Stimulated activated CD8-positive, alpha-beta memory T cell treated with anti-CD3 and anti-CD28 coated beads, Interleukin-7, amount 100 ng/mL, for 1 hour (primary cell): ENCODE data around the gene PRKAG3.

Source experiments
- DNase-seq, 2 donors: peaks; one replicate each; pipeline ENCODE4 v3.0.0-alpha.2; 2020; ENCODE audit warnings: low read depth in 2 of 2

PRKAG3 gene

DNA sequence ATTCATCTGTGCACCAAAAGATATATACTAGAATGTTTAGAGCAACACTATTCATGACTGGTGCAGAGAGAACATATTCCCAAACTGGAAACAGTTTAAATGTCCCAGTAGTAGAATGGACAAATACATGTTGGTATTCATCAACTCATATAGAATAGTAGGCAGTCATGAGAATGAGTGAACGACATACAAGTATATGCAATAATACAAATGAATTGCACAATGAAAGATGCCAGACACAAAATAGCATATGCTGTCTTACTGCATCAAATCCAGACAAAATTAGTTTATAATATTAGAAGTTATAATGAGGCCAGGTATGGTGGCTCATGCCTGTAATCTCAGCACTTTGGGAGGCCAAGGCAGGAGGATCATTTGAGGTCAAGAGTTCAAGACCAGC lies 8.3 kb upstream of the PRKAG3 start:
- DNase-seq = no peak

DNA sequence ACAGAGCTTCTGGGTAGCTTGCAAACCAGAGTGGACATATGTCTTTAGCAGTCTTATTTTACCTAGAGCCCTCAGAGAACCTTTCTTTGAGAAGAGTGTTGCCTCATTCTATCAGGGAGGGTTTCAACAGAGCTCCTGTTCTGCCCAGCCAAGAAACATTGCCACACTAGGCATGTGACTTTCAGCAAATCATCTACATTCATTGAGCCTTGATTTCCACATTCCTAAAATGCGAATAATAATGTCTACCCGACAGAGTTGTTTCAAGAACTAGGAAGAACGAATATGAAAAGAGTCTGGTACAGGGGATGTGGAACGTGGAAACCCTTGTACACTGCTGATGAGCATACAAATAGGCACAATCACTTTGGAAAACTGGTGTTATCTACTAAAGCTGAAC lies 7.8 kb upstream of the PRKAG3 start:
- no peak for DNase-seq

DNA sequence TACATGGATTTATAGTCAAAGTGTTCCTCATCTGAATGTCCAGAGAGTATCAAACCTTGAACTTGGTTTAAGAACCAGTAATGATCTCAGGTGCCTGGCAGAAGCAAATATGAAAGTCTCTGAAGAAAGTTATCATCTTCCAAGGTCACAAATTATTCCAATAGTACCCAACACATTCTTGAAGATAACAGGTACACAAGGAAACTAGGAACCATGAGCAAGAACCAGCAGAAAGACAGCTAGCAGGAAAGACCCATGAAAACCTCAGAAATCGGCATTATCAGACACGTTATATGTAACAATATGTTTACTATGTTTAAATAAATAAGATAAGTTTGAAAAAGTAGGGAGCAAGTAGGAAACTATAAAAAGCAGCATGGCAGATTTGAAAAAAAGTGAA lies 5.9 kb upstream of the PRKAG3 start:
- no peak for DNase-seq

DNA sequence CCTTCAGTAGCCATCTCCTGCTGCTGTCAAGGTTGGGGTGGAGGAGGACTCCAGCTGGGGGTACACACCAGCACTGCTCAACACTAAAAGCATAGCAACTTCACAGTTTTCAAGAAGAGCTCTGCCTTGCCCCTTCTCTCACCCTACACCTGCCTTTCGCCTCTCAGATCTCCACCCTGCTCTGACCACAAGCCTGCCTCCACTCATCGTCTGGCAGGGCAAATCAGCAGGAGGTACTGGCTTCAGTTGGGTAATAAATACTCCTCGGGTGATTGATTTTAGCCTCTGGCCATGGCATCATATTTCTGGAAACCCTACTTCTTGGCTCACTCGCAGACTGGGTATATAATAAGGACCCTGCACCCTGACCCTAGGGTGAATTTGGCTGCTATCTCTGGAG lies 3.1 kb upstream of the PRKAG3 start:
- no peak for DNase-seq

DNA sequence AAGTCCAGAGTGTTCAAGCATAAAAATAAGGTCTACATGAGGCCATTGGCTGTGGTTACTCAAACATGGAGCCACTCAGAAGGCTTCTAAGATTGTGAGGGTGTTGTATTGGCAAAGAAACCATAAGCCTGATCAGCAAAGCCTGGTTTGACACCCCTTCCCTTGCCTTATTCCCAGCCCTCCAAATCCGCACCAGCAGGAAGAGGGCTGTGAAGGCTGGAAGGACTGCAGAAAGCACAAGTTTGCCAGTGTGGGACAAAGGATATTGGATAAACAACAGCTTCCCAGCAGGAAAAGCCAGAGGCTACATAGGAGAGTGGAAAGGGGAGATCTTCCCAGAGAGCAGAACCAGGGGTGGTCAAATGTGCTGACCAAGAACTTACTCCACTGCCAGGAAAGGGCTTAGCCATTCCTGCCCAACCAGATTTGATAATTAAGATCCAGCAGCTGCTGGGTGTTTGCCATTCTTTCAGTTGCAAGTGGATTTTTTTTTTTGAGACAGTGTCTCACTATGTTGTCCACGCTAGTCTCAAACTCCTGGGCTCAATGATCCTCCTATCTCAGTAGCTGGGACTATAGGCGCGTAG lies 1.5 kb upstream of the PRKAG3 start:
- DNase-seq = no peak

DNA sequence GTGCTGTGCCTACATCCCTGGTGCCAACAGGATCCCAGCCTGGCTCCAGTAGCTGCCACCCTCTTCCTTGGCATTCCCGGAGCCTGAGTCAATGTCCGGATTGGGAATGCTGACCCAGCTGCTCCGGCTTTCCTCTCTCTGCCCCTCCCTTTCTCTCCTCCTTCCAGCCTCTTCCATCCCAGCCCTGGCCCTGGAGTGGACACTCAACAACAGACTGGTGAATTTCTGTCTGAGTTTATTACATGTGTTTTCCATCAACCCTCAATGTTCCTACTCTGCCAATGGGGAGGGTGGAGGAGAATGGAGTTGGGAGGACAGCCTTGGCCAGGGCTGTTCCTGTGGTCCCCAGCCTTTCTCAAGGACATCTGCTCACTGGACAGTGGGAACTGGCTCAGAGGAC lies 917 bp upstream of the PRKAG3 start:
- DNase-seq = no peak

DNA sequence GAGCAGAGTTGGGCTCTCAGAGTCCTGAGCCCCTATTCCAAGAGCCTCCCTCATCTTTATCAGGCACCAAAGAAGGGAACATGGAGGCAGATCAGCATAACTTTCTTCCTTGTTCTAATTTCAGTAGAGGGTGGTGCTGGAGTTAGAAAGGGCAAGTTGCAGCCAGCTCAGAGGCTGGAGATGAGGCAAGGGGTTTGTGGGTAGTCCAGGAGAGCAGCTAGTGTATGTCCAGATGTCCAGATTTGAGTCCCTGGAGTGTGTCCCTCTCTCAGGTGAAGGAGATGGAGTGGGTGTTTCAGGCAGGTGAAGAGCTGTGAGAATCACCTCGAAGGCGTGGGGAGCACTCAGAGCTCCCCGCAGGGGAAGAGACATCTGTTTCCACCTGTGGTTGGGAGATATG lies 478 bp upstream of the PRKAG3 start:
- DNase-seq = no peak

DNA sequence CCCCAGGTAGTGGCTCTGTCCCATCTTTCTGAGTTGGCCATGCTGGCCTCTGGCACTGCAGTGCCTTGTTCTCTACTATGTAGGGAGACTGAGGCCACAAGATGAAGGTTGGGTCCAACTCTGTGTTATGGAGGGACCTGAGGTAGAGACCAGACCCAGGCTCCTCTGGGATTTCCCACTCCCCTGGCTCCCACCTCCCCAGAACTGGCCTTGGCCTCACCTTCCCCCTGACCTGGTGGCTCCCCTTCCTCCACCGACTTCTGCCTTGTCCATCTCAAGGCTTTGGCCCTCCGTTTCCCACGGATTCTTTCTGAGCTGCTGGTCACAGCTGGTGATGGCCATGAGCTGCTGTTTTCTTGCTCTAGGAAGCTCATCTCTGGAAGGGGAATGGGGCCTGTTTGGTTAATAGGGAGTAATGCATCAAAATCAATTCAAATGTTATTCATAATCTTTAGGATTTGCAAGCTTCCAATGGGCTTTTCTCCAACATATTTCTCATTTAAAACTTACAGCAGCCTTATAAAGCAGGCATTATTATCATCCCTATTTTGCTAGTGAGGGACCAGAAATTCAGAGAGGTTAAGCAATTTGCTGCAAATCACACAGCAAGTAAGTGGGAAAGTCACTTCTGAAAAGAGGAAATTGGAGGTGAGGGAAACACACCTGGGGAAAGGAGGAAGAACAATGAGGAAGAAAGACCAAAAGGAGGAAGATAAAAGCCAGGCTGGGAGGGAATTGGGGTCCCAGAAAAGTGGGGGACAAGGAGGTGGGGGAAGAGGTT lies 887 bp downstream of the PRKAG3 start:
- no peak for DNase-seq

DNA sequence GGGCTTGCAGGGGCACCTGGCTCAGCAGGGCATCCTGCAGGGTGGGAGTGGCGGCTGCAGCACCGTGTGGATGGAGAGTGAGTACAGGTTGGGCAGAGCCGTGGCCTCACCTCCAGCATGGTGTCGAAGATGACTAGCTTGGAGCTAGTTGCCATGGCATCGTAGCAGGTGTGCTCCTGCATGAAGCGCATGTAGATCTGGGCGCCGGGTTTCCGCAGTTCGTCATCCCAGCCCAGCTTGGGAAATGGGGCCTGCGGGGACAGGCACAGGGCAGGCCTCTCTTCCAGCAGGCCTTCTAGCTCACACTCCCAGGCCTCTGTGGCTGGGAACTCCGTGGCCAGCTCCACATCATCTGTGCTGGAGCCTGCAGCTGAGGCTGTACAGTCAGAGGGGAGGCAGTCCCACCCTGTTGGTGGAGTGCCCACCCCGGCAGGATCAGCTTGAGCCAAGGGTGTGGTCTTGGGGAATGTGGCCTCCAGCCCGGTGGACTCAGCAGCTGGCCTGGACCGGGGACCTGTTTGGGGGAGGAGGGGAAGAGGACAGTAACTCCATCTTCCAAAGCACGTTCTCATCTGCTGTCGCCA lies 1.6 kb downstream of the PRKAG3 start:
- no peak for DNase-seq

DNA sequence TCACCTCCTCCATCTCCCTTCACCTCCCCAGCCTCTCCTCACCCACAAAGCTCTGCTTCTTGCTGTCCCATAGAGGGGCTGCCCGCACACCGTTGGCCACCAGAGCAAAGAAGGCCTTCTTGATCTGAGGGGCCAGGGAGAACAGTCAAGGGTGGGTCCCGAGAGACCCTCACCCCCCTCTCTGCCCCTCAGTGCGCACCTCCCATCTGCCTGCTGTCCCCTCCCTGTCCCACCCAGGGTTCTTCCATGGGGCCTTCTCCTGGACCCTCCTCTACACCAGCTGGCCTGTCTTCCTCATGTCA lies 3.2 kb downstream of the PRKAG3 start:
- no peak for DNase-seq

DNA sequence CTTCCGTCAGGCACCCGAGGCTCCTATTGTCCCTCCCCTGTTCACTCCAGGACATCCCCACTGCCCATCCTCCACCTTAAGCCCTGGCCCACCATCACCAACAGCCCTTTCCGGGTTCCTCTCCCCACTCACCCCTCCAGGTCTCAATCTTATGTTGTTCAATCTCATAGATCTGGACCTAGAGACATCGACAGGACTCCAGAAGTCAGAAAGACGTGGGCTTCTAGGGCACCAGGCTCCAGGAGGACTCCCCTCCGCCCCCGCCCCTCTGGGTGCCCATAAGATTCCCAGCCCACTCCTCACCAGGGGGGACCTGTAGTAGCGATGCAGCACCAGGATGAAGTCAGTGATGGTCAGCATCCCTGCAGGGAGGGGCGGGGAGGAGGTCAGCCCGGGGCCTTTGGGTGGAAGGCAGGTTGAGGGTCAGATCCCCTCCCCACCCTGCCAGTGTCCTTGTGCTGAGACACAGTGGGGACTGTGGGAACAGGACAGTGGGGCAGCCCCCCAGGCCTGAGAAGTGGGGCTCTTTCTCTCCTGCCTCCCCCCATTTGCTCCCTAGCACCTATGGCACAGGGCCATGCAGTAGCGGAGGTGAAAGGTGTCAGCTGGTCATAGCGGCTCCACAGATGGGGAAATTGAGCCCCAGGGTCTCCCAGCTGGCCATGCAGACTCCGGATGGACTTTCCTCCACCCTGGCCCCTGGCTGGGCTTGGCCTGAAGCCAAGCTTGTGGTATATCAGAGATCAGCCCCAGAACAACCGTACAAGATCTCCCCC lies 3.7 kb downstream of the PRKAG3 start:
- no peak for DNase-seq

DNA sequence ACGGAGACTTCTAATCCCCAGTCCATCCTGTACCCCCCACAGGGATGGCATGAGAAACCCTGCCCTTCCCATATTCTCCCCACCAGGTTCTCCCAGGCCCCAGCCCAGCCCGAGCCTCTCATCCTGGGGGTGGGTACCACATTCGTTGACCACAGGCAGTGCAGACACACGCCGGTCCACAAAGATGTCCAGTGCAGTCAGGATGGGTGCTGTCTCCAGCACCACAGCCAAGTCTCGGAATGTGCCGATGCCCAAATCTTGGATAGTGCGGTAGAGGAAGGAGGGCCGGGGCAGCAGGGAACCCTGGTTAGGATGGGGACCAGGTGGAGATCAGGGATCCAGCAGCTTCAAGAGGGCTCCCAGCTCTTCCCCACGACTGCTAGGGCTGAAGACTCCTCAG lies 4.8 kb downstream of the PRKAG3 start:
- DNase-seq = no peak

DNA sequence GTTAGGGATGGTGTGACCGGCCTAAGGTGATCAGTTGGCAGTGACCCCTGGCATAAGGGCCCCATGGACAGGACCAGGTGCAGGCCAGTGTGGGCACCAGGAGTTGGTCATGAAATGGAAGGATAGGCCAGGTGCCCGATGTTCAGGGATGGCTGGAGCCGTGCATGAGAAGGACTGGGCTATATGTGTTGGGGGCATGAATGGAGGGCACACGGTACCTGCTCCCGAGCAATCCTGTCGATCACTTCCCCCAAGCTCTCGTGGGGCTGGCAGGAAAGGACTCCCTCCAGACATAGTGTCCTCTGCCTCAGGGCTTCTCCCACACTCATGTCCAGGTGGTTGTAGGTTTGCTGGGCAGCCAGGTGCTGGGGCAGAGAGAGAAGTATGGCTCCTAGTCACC lies 7.6 kb downstream of the PRKAG3 start:
- no peak for DNase-seq

DNA sequence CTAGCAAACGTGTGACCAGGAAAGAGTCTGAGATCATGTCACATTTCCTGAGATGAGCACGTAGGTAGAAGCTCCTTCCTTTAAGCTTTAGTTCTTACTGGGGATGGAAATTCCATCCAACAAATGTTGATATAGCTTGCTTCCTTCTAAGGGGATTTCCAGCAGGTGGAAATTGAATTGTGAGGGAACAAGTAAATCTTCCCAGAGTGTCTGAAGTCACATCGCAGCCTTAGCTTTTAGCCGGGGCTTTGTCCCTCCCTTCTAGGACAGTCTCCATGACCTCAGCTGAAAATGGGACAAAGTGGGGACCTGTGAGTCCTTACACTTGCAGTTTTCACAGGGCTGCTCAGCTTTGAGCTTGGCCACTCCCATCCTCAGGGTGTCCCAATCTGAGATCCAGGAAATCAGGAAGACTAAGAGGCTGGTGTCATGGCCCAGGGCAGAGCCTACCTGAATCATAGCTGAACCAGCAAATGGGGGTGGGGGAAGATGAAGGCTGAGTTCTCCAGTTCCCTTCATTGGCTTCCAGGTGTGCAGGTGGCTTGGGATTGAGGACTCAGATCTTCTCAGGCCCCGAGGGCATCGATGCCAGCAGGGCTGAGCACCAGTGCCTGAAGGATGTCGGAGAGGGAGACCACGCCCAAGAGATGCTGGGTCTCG lies 8.3 kb downstream of the PRKAG3 start:
- no peak for DNase-seq

DNA sequence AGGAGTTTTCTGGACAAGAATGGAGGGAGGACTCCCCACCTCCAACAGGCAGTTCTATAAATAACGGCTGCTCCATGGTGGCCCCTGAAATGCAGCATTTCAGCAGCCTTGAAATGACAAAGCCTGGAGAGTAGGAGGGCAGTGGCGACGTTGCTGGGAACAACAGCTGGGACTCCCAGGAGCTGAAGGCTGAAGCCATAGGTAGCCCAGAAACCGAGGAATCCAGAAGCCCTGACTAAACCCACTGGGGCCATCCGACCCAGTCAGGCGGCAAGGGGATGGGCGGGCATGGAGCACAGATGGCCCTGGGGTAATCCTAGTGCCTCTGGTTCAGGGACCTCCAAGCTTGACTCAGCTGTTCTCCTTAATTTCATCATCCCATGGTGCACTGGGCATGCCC lies 9.0 kb downstream of the PRKAG3 start:
- DNase-seq = no peak

DNA sequence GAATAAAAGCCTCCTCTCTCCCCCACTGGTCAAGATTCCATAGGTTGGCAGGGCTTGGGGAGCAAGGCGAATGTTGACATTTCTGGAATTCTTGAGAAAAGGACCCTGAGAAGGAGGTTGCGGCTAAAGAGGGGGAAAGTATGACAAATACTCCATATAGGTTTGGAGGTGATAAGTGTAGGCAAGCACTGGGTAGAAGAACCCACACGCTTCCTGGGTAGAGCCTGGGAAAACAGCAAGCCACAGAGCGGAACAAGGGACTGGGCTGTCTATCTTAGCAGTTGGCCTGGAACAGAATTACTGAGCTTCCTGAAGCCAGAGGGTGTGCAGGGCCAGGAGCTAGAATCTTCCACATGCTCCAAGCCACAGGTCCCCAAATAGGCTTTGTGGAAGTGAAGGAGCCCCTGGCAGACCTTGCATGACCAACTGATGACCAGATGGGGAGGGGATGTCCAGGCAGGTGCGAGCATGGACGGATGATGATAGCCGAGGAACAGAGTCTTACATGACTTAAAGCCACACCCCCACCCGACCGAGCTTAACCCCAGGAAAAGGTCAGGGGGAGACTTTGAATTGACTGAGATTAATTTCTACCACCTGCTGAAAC lies 9.9 kb downstream of the PRKAG3 start:
- no peak for DNase-seq

DNA sequence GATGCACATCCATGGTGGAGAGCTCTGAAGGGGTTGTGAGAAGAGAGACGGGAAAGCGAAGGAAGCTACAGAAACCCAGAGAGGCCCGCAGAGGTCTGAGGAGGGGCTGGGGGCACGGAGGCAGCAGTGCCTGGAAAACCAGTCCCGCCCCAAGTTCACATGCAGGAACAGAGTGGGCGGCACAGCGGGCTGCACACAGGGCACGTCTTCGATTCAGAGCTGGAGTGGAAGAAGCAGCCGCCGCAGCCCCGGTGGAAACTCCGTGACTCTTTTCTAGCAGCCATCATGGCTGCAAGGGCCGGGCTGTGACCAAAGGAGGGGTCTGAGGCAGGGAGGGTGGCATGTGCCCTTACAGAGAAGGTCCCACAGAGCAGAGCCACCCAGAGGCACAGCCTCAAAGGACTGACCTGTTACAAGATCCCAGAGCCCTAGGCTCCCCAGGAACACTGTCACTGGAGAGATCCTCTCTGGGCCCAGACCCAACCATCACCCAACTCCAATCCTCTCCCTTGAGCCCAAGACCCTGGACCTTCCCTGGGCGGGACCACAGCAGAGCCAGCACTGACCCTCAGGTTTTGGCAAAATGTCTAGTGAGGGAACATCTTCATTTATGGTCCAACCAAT lies 10.7 kb downstream of the PRKAG3 start:
- DNase-seq = no peak

DNA sequence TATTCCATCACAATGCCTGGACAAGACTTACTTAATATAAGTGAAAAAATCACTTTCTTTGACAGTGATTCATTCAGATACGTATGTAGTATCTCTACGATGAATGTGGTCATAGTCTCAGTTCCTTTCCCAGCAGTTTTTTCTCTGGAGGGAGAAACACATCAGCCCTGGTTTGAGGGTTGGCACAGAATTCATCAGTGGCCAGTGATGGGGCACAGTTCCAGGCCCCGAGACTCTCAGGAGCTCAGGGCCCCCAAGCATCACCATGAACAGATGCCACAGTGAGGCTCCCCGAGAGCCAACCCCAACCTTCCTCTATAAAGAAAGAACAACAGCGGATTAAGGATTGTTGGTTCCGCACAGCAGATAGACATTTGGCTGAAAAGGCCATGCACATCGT lies 12.5 kb downstream of the PRKAG3 start:
- DNase-seq = no peak

DNA sequence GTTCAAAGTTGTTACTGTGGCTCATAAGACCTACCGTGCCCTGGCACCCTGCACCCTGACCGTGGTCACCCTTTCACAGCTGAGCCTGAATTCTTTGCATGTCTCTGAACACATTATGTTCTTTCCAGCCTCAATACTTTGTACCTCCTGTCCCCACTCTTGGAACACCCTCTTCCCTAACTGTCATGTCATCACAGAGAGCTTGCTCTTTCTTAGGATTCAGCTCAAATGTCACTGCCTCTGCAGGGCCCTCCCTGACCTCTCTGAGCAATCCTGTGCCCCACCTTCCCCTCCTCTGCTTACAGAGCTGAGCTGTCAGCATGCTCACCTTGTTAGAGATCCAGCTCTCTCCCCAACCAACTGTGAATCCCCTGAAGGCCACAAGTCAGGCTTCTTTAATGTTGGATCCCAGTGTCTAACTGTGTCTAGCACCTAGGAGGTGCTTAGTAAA lies 15.0 kb downstream of the PRKAG3 start:
- DNase-seq = no peak

DNA sequence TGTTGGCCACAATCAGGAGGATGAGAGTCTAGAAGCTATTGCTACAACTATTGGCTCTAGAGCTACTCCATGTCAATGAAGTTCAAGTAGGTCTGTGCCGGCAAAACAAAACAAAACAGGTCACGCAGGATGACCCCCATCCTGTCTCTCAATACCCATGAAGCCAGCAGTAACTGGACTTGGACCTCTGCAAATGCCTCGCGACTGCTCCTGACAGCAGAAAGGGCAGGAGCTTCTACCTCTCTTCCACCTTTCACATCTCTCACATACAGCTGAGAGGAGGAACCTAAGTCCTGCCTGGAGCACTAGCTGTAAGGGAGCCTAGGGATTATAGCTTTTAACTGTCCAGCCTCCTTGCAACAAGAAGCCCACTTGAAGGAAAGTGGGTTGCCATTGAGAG lies 16.0 kb downstream of the PRKAG3 start:
- no peak for DNase-seq

DNA sequence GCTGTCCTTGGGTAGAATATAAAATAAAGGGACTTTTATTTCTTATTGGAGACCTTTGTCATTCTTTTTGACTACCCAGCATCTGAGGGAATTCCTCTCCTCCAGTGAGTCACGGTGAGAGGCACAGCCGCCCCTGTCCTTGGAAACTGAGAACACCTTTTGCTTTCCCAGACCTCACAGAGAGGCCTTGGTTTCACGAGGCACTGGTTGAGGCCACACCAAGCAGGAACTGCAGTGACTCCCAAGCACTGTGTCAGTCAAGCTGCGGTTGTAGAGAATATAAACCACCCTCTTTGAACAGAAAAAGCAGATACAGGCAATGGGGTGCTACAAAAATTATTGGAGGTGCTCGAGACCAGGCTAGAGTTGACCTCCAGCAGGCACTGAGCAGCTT lies 16.4 kb downstream of the PRKAG3 start:
- no peak for DNase-seq
